Activated T-helper 1 cell treated with anti-CD3 and anti-CD28 coated beads, Interleukin-2, amount 50 U/mL, for 16 hours (primary cell): ENCODE data around the gene SPINT1.

Experiments used
- DNase-seq, 2 donors: peaks; one replicate each; pipeline ENCODE4 v3.0.0-alpha.2; 2020; ENCODE audit warnings: low read depth in 1 of 2, low spot score in 1 of 2

The SPINT1 gene

GRCh38 chr15:40843885-40844695, at the start of gene SPINT1:
SPINT1 (plus strand) TSS chr15:40844048; CDS start chr15:40844555, 507 bp downstream.
- DNase-seq, result peak in 1 of 2 donors; percentile 54

GRCh38 chr15:40796041-40796440, 47.8 kb upstream of the SPINT1 start:
- DNase-seq, result no peak

- no peak for DNase-seq
Measured at GRCh38 chr15:40796512-40796911, 47.3 kb upstream of the SPINT1 start.

GRCh38 chr15:40799523-40799922, 44.3 kb upstream of the SPINT1 start:
- DNase-seq, result no peak

DNA sequence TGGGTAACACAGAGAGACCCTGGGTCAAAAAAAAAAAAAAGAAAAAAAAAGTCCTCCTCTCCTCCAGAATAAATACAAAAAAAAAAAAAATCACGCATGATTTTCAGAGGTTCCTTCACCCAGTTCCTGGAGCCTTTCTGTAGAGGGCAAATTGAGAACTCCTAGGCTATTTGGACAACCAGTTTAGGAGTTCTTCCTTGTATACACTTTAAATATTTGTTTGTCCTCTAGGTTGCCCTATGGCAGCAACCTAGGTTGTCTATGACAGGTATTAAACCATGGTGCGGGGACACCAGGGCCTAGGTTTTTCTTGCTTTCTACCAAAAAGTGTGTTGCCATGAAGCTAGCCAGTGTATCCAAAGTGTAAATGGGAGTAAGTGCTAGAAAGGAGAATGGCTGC, 40.8 kb upstream of the SPINT1 start:
- no peak for DNase-seq

GRCh38 chr15:40803688-40804087, 40.2 kb upstream of the SPINT1 start:
- no peak for DNase-seq

DNA sequence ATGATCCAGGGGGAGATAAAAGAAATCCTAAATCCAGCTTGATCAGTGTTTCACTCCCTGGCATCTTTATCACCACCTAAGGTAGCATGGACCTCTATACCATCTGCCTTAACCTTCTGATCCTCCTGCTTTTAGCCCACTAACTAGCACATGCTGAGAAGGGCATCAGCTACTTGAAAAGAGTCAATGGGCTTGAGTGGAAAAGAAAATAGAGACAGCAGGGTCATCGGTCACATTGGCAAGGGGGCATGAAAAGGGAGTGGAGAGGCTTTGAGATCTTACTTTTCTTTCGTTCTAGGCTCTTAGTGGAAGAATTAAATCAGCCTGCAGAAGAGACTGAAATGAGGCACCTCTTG, 37.2 kb upstream of the SPINT1 start:
- DNase-seq, result no peak

- peak; percentile 87 to 88 for DNase-seq
Measured at GRCh38 chr15:40807028-40807887, 36.6 kb upstream of the SPINT1 start, which contains the start of the genes DNAJC17 and ZFYVE19. DNAJC17 (minus strand) TSS chr15:40807473; CDS start chr15:40807446, 27 bp downstream. ZFYVE19 (plus strand) TSS chr15:40807089; CDS start chr15:40807590, 501 bp downstream.

- DNase-seq, result no peak
Measured at GRCh38 chr15:40807888-40808461, 35.9 kb upstream of the SPINT1 start.

DNA sequence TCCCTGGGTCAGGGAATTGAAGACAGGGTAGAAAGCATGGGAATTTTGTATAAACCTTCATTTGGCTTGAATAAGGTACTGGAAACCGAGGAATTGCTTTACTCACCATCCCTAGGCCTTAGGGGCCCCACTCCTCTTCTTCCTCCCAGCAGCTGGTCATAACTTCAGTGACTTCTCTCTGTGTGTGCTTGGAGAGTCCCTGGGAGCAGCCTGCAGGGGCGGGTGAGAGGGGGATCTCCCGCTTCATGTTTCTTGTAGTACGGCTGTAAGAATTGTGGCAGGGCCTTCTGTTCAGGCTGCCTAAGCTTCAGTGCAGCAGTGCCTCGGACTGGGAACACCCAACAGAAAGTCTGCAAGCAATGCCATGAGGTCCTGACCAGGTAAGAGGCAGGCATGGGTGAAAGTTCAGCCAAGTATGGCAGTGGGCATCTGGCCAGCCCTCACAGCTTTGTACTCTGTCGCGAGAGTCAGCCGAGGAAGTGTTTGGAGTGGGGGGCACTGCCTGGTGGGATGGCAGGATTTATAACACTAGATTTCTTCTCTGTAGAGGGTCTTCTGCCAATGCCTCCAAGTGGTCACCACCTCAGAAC, 34.9 kb upstream of the SPINT1 start:
- DNase-seq, result no peak

DNA sequence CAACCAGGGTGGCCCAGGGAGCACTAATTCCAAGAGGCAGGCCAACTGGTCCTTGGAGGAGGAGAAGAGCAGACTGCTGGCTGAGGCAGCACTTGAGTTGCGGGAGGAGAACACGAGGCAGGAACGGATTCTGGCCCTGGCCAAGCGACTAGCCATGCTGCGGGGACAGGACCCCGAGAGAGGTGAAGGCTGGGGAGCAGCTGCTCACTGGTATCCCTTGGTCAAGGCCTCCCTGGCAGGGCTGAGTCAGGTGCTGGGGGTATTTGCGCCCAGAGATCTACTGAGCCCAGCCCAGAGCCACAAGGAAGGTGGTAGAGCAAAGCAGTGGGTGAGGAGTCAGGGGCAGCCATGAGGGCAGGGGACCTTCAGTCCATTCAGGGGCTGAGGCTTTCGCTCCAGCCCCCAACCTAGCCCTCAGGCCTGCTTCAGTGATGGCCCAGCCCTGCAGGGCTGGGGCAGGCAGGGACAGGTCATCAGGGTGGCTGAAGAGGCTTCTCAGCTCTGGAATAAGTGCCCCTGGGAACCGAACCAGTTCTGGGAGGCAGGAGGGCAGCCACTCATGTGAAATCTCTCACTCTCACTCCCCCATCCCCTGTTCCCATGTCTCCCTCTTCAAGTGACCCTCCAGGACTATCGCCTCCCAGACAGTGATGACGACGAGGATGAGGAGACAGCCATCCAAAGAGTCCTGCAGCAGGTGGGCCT, 31.0 kb upstream of the SPINT1 start:
- DNase-seq, result no peak

DNA sequence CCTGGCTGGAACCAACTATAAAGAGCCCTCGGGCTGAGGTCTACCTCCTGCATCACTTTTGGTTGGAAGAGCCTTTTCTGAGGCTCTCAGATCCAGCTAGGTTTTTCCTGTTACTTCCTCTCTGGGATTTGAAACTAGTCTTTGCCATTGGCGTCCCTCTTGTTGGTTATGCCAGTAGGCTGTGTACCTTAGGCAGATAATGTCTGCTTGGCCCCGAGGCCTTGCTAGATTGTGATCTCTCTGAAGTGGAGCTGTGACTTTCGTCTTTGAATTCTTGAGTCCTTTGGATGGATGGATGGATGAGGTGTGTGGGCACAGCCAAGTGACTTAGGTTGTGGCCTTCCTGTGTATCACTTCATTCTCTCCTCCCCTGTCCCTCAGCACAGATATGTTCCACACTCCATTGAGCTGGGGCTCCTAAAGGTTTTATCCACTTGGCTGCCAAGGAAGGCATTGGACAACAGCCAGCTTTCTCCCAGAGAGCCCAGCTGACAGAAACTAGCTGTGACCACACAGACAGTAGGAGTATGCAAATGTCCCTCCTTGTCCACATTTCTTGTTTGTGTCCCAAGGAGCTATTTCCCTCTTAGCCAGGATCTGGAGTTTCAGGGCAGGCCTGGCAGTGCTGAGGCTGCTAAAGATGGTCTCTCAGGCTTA, 28.7 kb upstream of the SPINT1 start:
- DNase-seq, result no peak

DNA sequence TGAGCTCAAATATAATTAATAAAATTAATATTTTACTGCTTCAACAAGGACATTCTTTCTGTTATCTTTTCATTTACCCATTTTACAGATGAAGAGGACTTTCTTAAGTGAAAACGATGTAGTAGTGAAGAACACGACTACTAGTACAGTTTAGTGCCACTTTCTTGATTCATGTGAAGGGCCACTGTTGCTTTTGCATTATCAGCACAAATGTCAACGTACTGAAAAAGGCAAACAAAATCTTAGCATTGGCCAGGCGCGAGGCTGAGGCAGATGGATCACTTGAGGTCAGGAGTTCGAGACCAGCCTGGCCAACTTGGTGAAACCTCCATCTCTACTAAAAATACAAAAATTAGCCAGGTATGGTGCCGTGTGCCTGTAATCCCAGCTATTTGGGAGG, 24.8 kb upstream of the SPINT1 start:
- DNase-seq, result no peak

DNA sequence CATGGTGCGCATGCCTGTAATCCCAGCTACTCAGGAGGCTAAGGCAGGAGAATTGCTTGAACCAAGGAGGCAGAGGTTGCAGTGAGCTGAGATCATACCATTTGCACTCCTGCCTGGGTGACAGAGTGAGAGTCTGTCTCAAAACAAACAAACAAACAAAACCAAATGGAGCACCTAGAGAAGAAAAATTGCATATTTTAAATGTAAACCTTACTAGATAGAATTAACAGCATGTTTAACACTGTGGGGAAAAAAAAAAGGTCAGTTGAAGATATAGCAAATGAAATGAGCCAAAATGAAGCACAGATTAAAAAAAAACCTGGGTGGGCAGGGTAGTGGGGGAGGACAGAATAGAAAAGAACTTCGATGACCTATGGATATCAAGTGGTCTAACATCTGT, 22.7 kb upstream of the SPINT1 start:
- DNase-seq, result no peak

DNA sequence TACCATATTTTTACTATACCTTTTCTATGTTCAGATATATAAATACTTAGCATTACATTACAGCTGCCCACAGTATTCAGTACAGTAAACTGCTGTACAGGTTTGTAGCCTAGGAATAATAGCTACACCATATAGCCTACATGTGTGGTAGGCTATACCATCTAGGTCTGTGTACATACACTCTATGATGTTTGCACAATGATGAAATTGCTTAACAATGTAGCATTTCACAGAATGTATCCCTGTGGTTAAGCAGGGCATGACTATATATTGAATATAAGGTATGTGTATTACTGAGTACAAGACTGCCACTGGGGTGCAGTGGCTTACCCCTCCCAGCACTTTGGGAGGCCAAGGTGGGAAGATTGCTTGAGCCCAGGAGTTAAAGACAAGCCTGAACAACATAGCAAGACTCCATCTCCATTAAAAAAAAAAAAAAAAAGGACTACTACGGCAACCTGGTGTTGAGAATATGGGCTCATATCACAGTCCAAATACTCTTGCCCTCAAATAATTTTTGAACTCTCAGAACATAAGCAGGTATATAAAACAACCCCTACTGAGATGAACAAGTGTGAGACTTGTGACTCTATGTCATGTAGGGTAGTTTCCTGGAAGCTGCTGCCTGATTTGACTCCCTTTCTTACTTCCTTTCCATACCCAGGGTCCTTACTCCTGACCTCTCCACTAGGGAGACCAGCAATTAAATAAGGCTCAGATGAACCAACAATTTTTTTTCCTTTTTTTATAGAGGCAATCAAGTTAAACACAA, 20.1 kb upstream of the SPINT1 start:
- DNase-seq, result no peak

GRCh38 chr15:40825661-40826422, 18.0 kb upstream of the SPINT1 start:
- no peak for DNase-seq

GRCh38 chr15:40826423-40827075, 17.3 kb upstream of the SPINT1 start:
- no peak for DNase-seq

- DNase-seq, result no peak
Measured at GRCh38 chr15:40828447-40829036, 15.3 kb upstream of the SPINT1 start, which contains the start of gene PPP1R14D. PPP1R14D (minus strand) TSS chr15:40828708; CDS start chr15:40828641, 67 bp downstream.
